Prostate gland (tissue), 2 donors: ENCODE measurements around the gene ARHGEF16.

Experiments
- POLR2A ChIP-seq: fragments of 450-650 bp; IDR thresholded peaks from one replicate; pipeline ENCODE4 v1.6.1; 2016; ENCODE audit warnings: antibody characterized with exemption, mild to moderate bottlenecking
- TF ChIP-seq, protein P1 (sequence below), 4 experiments: fragments of 200-600 bp in 2 of 4; fragments of 450-650 bp in 2 of 4; sonication (generic) in 2 of 4; IDR thresholded peaks; 1 replicate in 3 of 4; 2 replicates in 1 of 4; pipeline ENCODE4 v1.5.1; 2016 to 2019; ENCODE audit warnings: antibody characterized with exemption in 4 of 4, mild to moderate bottlenecking in 2 of 4, moderate library complexity in 2 of 4

DNA sequence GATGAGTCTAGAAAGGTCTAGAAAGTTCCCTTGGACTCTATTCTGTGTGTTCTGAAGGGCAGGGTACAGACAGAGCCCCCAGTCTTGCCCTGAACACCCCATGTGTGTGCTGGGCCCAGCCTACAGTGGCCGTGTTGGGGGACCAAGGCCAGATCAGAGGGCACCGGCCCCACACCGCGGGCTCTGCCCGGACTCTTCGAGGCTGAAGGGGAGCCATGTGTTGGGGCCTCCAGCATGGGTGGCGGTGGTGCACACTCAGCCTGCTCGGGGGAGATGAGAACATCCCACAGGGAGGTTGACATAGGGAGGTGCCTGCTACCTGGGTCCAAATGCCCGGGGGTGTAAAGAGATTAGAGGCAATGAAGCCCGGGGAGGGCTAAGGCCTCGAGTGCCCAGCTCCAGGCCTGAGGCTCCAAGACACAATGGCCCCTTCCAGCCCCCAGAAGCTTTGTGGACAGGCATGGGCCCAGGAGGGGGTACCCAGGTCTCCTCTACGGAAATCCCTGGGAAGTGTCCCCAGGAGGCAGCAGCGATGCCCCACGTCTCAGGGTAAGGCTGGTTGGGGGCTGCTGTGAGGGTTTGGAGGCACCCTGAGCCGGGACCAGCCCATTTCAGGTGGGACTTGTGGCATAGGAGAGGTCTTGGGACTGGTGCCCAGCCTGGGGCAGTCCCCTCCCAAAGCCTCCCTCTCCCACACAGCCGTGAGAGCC lies 12.1 kb downstream of the ARHGEF16 start:
- no peak for TF ChIP-seq POLR2A
- TF ChIP-seq, protein P1, sequence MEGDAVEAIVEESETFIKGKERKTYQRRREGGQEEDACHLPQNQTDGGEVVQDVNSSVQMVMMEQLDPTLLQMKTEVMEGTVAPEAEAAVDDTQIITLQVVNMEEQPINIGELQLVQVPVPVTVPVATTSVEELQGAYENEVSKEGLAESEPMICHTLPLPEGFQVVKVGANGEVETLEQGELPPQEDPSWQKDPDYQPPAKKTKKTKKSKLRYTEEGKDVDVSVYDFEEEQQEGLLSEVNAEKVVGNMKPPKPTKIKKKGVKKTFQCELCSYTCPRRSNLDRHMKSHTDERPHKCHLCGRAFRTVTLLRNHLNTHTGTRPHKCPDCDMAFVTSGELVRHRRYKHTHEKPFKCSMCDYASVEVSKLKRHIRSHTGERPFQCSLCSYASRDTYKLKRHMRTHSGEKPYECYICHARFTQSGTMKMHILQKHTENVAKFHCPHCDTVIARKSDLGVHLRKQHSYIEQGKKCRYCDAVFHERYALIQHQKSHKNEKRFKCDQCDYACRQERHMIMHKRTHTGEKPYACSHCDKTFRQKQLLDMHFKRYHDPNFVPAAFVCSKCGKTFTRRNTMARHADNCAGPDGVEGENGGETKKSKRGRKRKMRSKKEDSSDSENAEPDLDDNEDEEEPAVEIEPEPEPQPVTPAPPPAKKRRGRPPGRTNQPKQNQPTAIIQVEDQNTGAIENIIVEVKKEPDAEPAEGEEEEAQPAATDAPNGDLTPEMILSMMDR (IDR thresholded peaks at IDR 0.05): no peak
